ENCODE measurements around the gene DST. TPM values are rescaled to one million over a fixed set of nuclear protein-coding genes. Genes with fewer than 3 reads are reported as not detected.

DST gene
- total and polyA plus RNA-seq, 7 experiments from 2014 or later = 0.46 to 20.3 (median 6.5) TPM

- H3K27ac ChIP-seq (ENCODE audit: low read depth, low read length) = no peak overlapping the region
- no peaks in the 10 kb centered on the region for H3K27me3 ChIP-seq (ENCODE audit: control insufficient read depth in 2 of 2, insufficient read depth in 2 of 2, low read length in 2 of 2)
- H3K9me3 ChIP-seq (ENCODE audit: control insufficient read depth in 2 of 3, low read length in 3 of 3) = no peaks in the 10 kb centered on the region
- no peak overlapping the region for H3K27ac Mint-ChIP-seq
- ChIA-PET POLR2A (no interaction called here), CTCF (no interaction called here)
- H3K4me3 Mint-ChIP-seq = no peak overlapping the region
- no peaks in the 10 kb centered on the region for H3K9me3 Mint-ChIP-seq
- intact Hi-C loops (cut with micrococcal nuclease) = no loop called here
- H3K4me3 ChIP-seq (ENCODE audit: low read length) = no peak overlapping the region
- ATAC-seq (no peak), DNase-seq (no peak)
- no peaks in the 10 kb centered on the region for H3K36me3 ChIP-seq (ENCODE audit: control insufficient read depth in 2 of 3, insufficient read depth in 3 of 3, low read length in 3 of 3)
- no peaks in the 10 kb centered on the region for H3K36me3 Mint-ChIP-seq
- no peaks in the 10 kb centered on the region for H3K4me1 ChIP-seq (ENCODE audit: control insufficient read depth in 2 of 2, insufficient read depth in 2 of 2, low read length in 2 of 2)
- no peaks in the 10 kb centered on the region for H3K4me1 Mint-ChIP-seq
- peaks cover 0 to 17% (median 1%) of the 10 kb centered on the region in 5 donors for H3K27me3 Mint-ChIP-seq
Observed at GRCh38 chr6:56688521-56688920, 45.8 kb upstream of the DST start.

GRCh38 chr6:56687551-56687950 is 44.9 kb upstream of the DST start:
- intact Hi-C loops (cut with micrococcal nuclease) = no loop called here
- Mint-ChIP-seq H3K27ac (no peak overlapping the region), H3K36me3 (no peaks in the 10 kb centered on the region), H3K4me1 (no peaks in the 10 kb centered on the region), H3K4me3 (no peak overlapping the region), H3K27me3 (peaks cover 0 to 13% (median 0%) of the 10 kb centered on the region in 5 donors), H3K9me3 (no peaks in the 10 kb centered on the region)
- ChIA-PET CTCF (no interaction called here), POLR2A (no interaction called here)
- Histone ChIP-seq H3K4me3 (ENCODE audit: low read length) (no peak overlapping the region), H3K9me3 (ENCODE audit: control insufficient read depth in 2 of 3, low read length in 3 of 3) (no peaks in the 10 kb centered on the region), H3K36me3 (ENCODE audit: control insufficient read depth in 2 of 3, insufficient read depth in 3 of 3, low read length in 3 of 3) (no peaks in the 10 kb centered on the region), H3K27ac (ENCODE audit: low read depth, low read length) (no peak overlapping the region), H3K4me1 (ENCODE audit: control insufficient read depth in 2 of 2, insufficient read depth in 2 of 2, low read length in 2 of 2) (no peaks in the 10 kb centered on the region), H3K27me3 (ENCODE audit: control insufficient read depth in 2 of 2, insufficient read depth in 2 of 2, low read length in 2 of 2) (no peaks in the 10 kb centered on the region)
- ATAC-seq (no peak), DNase-seq (no peak)

GRCh38 chr6:56686429-56686828 is 43.7 kb upstream of the DST start:
- Mint-ChIP-seq H3K4me3 (no peak overlapping the region), H3K36me3 (no peaks in the 10 kb centered on the region), H3K9me3 (no peaks in the 10 kb centered on the region), H3K4me1 (no peaks in the 10 kb centered on the region), H3K27ac (no peak overlapping the region), H3K27me3 (peaks cover 0 to 8% (median 0%) of the 10 kb centered on the region in 5 donors)
- no peak overlapping the region for H3K27ac ChIP-seq (ENCODE audit: low read depth, low read length)
- H3K36me3 ChIP-seq (ENCODE audit: control insufficient read depth in 2 of 3, insufficient read depth in 3 of 3, low read length in 3 of 3) = no peaks in the 10 kb centered on the region
- ChIA-PET CTCF (no interaction called here), POLR2A (no interaction called here)
- intact Hi-C loops (cut with micrococcal nuclease) = no loop called here
- ATAC-seq = no peak
- H3K4me1 ChIP-seq (ENCODE audit: control insufficient read depth in 2 of 2, insufficient read depth in 2 of 2, low read length in 2 of 2) = no peaks in the 10 kb centered on the region
- no peaks in the 10 kb centered on the region for H3K9me3 ChIP-seq (ENCODE audit: control insufficient read depth in 2 of 3, low read length in 3 of 3)
- DNase-seq = no peak
- no peak overlapping the region for H3K4me3 ChIP-seq (ENCODE audit: low read length)
- H3K27me3 ChIP-seq (ENCODE audit: control insufficient read depth in 2 of 2, insufficient read depth in 2 of 2, low read length in 2 of 2) = no peaks in the 10 kb centered on the region

- DNase-seq (no peak), ATAC-seq (no peak)
- Mint-ChIP-seq H3K27ac (no peak overlapping the region), H3K36me3 (no peaks in the 10 kb centered on the region), H3K27me3 (peaks cover 0 to 8% (median 0%) of the 10 kb centered on the region in 5 donors), H3K4me3 (no peak overlapping the region), H3K4me1 (no peaks in the 10 kb centered on the region), H3K9me3 (no peaks in the 10 kb centered on the region)
- POLR2A ChIA-PET = no interaction called here
- Histone ChIP-seq H3K27ac (ENCODE audit: low read depth, low read length) (no peak overlapping the region), H3K4me3 (ENCODE audit: low read length) (no peak overlapping the region), H3K9me3 (ENCODE audit: control insufficient read depth in 2 of 3, low read length in 3 of 3) (no peaks in the 10 kb centered on the region), H3K4me1 (ENCODE audit: control insufficient read depth in 2 of 2, insufficient read depth in 2 of 2, low read length in 2 of 2) (no peaks in the 10 kb centered on the region), H3K36me3 (ENCODE audit: control insufficient read depth in 2 of 3, insufficient read depth in 3 of 3, low read length in 3 of 3) (no peaks in the 10 kb centered on the region), H3K27me3 (ENCODE audit: control insufficient read depth in 2 of 2, insufficient read depth in 2 of 2, low read length in 2 of 2) (no peaks in the 10 kb centered on the region)
- intact Hi-C loops (cut with micrococcal nuclease) = no loop called here
- CTCF ChIA-PET = no interaction called here
Observed at GRCh38 chr6:56685994-56686393, 43.3 kb upstream of the DST start.

GRCh38 chr6:56685102-56685733 is 42.5 kb upstream of the DST start:
- Histone ChIP-seq H3K9me3 (ENCODE audit: control insufficient read depth in 2 of 3, low read length in 3 of 3) (no peaks in the 10 kb centered on the region), H3K36me3 (ENCODE audit: control insufficient read depth in 2 of 3, insufficient read depth in 3 of 3, low read length in 3 of 3) (no peaks in the 10 kb centered on the region), H3K4me1 (ENCODE audit: control insufficient read depth in 2 of 2, insufficient read depth in 2 of 2, low read length in 2 of 2) (no peaks in the 10 kb centered on the region), H3K4me3 (ENCODE audit: low read length) (no peak overlapping the region), H3K27me3 (ENCODE audit: control insufficient read depth in 2 of 2, insufficient read depth in 2 of 2, low read length in 2 of 2) (no peaks in the 10 kb centered on the region), H3K27ac (ENCODE audit: low read depth, low read length) (no peak overlapping the region)
- ChIA-PET POLR2A (no interaction called here), CTCF (no interaction called here)
- Mint-ChIP-seq H3K4me3 (no peak overlapping the region), H3K9me3 (no peaks in the 10 kb centered on the region), H3K27me3 (peaks cover 0 to 8% (median 0%) of the 10 kb centered on the region in 5 donors), H3K27ac (no peak overlapping the region), H3K36me3 (no peaks in the 10 kb centered on the region), H3K4me1 (no peaks in the 10 kb centered on the region)
- DNase-seq = no peak
- intact Hi-C loops (cut with micrococcal nuclease) = no loop called here
- no peak for ATAC-seq

GRCh38 chr6:56684342-56685101 is 41.8 kb upstream of the DST start:
- no peak overlapping the region for H3K27ac Mint-ChIP-seq
- intact Hi-C loops (cut with micrococcal nuclease) = no loop called here
- Histone ChIP-seq H3K27ac (ENCODE audit: low read depth, low read length) (no peak overlapping the region), H3K27me3 (ENCODE audit: control insufficient read depth in 2 of 2, insufficient read depth in 2 of 2, low read length in 2 of 2) (no peaks in the 10 kb centered on the region), H3K36me3 (ENCODE audit: control insufficient read depth in 2 of 3, insufficient read depth in 3 of 3, low read length in 3 of 3) (no peaks in the 10 kb centered on the region), H3K9me3 (ENCODE audit: control insufficient read depth in 2 of 3, low read length in 3 of 3) (no peaks in the 10 kb centered on the region), H3K4me1 (ENCODE audit: control insufficient read depth in 2 of 2, insufficient read depth in 2 of 2, low read length in 2 of 2) (no peaks in the 10 kb centered on the region), H3K4me3 (ENCODE audit: low read length) (no peak overlapping the region)
- no peak for DNase-seq
- H3K4me3 Mint-ChIP-seq = no peak overlapping the region
- H3K4me1 Mint-ChIP-seq = no peaks in the 10 kb centered on the region
- ChIA-PET CTCF (no interaction called here), POLR2A (no interaction called here)
- peaks cover 0 to 8% (median 0%) of the 10 kb centered on the region in 5 donors for H3K27me3 Mint-ChIP-seq
- no peaks in the 10 kb centered on the region for H3K9me3 Mint-ChIP-seq
- ATAC-seq = no peak
- H3K36me3 Mint-ChIP-seq = no peaks in the 10 kb centered on the region

- CTCF ChIA-PET = no interaction called here
- intact Hi-C loops (cut with micrococcal nuclease) = no loop called here
Observed at GRCh38 chr6:56683882-56684281, 41.2 kb upstream of the DST start.

More at GRCh38 chr6:56683882-56684281, 41.2 kb upstream of the DST start:
- Histone ChIP-seq H3K27me3 (ENCODE audit: control insufficient read depth in 2 of 2, insufficient read depth in 2 of 2, low read length in 2 of 2) (no peaks in the 10 kb centered on the region), H3K27ac (ENCODE audit: low read depth, low read length) (no peak overlapping the region), H3K4me1 (ENCODE audit: control insufficient read depth in 2 of 2, insufficient read depth in 2 of 2, low read length in 2 of 2) (no peaks in the 10 kb centered on the region), H3K36me3 (ENCODE audit: control insufficient read depth in 2 of 3, insufficient read depth in 3 of 3, low read length in 3 of 3) (no peaks in the 10 kb centered on the region), H3K4me3 (ENCODE audit: low read length) (no peak overlapping the region), H3K9me3 (ENCODE audit: control insufficient read depth in 2 of 3, low read length in 3 of 3) (no peaks in the 10 kb centered on the region)
- Mint-ChIP-seq H3K27ac (no peak overlapping the region), H3K36me3 (no peaks in the 10 kb centered on the region), H3K4me3 (no peak overlapping the region), H3K4me1 (no peaks in the 10 kb centered on the region), H3K9me3 (no peaks in the 10 kb centered on the region), H3K27me3 (peaks cover 0 to 8% (median 0%) of the 10 kb centered on the region in 5 donors)
- DNase-seq (no peak), ATAC-seq (no peak)
- POLR2A ChIA-PET = no interaction called here

Data from naive thymus-derived CD4-positive, alpha-beta T cell (primary cell).